Astrocyte of the cerebellum (primary cell): Measurements from ENCODE around the gene OTOA.

ENCODE experiments used
- DNase-seq: peaks from one replicate; pipeline ENCODE4 v3.0.0-alpha.2; 2011; ENCODE audit warnings: low read depth
- H3K4me3 ChIP-seq: 2 replicates; pipeline ENCODE4 v1.5.1; 2011; ENCODE audit warnings: mild to moderate bottlenecking, low read depth, low read length, moderate library complexity
- in situ Hi-C: cut with HindIII; loops from 2 replicates; pipeline ENCODE4 v1.10.0; 2017; ENCODE audit warnings: low sequenced_read_pairs
- TF ChIP-seq, protein P1 (sequence below): IDR thresholded peaks from 2 replicates; pipeline ENCODE4 v1.5.1; 2012; ENCODE audit warnings: low read length, low read depth, moderate library complexity, mild to moderate bottlenecking; ENCODE audit errors: missing control alignments

The OTOA gene

DNA sequence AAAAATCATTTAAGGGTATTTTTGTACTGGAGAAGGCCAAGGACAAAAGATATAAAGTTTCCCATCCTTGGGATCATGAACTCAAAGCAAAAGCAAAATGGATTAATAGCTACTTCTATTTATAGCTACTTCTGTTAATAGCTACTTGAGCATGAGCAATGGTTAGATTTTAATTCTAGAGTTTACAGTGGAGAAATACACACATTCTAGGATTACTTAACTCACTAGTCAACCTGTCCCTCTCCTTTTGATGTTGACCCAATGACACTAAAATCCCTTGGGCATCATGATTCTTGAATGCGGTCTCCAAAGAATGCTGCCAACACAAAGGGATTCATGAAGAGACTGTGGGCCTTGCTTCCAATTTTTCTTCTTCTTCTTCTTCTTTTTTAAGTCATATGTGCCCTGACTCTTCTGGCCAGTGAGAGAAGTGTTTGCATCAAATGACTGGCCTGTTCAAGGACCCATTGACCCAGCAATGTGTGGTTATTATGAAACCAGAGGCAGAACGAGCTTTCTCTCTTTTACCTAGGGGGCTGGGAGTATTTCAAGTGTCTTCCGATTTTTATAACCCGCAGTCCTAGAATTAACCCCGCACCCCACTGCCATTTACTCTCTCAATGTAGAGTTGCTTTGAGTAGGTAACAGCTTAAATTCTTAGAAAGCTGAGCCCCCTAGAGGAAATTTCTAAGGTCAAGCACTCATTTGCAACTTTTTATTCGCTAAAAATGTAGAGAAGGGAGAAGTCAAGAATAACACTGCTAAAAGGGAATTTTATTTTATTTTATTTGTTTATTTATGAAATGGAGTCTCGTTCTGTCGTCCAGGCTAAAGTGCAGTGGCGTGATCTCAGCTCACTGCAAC, 34.6 kb downstream of the OTOA start:
- in situ Hi-C loops, result no loop called here
- TF ChIP-seq, protein P1, sequence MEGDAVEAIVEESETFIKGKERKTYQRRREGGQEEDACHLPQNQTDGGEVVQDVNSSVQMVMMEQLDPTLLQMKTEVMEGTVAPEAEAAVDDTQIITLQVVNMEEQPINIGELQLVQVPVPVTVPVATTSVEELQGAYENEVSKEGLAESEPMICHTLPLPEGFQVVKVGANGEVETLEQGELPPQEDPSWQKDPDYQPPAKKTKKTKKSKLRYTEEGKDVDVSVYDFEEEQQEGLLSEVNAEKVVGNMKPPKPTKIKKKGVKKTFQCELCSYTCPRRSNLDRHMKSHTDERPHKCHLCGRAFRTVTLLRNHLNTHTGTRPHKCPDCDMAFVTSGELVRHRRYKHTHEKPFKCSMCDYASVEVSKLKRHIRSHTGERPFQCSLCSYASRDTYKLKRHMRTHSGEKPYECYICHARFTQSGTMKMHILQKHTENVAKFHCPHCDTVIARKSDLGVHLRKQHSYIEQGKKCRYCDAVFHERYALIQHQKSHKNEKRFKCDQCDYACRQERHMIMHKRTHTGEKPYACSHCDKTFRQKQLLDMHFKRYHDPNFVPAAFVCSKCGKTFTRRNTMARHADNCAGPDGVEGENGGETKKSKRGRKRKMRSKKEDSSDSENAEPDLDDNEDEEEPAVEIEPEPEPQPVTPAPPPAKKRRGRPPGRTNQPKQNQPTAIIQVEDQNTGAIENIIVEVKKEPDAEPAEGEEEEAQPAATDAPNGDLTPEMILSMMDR, result no peak
- no peak for DNase-seq
- no peak overlapping the region for H3K4me3 ChIP-seq

DNA sequence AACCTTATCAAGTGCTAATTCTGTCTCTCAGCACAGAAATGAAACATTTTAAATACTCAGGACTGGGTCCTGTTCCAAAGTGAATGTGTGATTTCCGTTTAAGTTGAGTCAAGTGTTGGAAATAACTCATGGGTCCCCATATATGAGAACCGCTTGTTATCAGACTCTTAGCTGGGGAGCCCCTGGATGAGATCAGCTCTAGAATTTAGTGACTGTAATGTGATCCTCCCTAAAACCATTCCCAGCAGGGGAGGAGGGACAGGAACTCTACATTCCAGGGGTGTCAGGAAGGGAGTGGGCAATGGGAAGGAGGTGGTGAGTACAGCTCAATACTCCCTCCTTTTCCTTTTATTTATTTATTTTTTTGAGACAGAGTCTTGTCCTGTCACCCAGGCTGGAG, 37.5 kb downstream of the OTOA start:
- TF ChIP-seq, protein P1, result no peak
- DNase-seq, result no peak
- in situ Hi-C loops, result no loop called here
- H3K4me3 ChIP-seq, result no peak overlapping the region

DNA sequence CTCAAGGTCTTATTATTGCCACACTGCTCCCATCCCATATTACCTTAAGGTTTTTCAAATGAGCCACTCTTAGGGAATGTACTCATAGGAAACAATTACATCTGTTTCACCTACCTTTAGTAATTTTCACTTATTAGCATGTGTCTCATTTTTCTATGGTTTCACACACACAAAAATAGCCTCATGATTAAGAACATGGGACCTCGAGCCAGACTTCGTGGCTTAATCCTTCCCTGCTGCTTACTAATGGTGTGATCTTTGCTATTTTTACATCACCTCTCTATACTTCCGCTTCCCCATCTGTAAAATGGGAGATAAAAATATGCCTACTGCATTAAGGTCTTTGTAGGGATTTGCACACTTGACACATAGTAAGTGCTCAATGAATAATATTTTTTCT, 38.5 kb downstream of the OTOA start:
- H3K4me3 ChIP-seq, result no peak overlapping the region
- TF ChIP-seq, protein P1, result no peak
- DNase-seq, result no peak
- in situ Hi-C loops, result no loop called here

DNA sequence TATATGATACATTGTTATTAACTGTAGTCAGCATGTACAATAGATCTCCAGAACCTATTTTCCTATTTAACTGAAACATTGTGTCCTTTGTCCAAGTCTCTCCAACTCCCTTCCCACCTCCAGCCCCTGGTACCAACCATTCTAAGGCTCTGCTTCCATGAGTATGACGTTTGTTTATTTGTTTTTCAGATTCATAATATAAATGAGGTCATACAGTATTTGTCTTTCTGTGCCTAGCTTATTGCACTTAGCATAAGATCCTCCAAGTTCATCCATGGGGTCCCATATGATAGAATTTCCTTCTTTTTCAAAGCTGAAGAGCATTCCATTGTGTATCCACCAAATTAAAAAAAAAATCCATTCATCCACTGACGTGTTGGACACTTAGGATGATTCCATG, 39.4 kb downstream of the OTOA start:
- TF ChIP-seq, protein P1, result no peak
- in situ Hi-C loops, result no loop called here
- DNase-seq, result no peak
- no peak overlapping the region for H3K4me3 ChIP-seq

DNA sequence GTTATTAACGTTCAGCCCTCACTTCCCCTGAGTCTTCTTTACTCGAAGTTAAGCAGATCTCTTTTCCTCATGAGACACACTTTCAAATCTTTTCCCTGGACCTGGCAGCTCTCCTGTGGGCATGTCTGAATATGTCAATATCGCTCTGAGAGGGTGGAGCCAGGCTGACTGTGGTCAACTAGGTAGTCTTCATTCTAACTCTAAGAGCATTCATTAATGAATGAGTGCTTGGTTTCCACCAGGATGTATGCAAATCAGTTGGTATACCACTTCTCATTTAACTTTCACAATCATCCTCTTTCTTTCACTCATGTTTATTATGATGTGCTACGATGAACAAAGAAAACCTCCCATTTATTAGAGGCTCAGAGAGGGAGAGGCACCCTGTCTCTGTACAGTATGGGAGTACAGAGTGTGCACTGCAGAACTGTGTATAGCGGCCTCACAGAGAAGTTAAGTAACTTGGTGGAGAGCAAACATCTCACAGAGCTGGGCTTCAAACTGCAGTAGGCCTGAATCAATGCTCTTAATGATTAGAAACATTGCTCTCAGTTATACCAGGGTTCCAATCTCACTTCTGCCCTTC, 39.9 kb downstream of the OTOA start:
- in situ Hi-C loops, result no loop called here
- TF ChIP-seq, protein P1, result no peak
- no peak overlapping the region for H3K4me3 ChIP-seq
- no peak for DNase-seq

DNA sequence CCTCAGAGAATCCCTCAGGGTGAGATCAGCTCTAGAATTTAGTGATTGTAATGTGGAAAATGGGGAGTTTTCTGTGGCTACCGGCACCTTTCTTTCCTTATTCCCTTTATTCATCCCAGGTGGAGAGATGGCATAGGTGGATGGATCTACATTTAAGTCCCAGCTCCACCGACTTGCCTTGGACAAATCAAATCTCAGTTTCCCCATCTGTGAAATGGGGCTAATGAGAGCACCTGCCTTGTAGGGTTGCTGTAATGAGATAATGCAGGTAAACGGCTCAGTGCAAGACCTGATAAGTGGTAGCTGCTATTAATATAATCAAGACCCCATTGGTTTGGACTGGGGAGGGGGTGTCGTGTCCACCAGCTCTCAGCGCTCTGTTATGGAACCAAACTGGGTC, 40.5 kb downstream of the OTOA start:
- in situ Hi-C loops, result no loop called here
- TF ChIP-seq, protein P1, result no peak
- DNase-seq, result no peak
- no peak overlapping the region for H3K4me3 ChIP-seq
